Body of pancreas (tissue), 4 donors: Measurements from ENCODE around the gene DCAF8.

Experiments
- POLR2A ChIP-seq, 3 donors: fragments of 450-650 bp; IDR thresholded peaks; one replicate each; pipeline ENCODE4 v1.6.1; 2016; ENCODE audit warnings: antibody characterized with exemption in 3 of 3, mild to moderate bottlenecking in 2 of 3
- TF ChIP-seq, protein P1 (sequence below), 7 experiments: fragments of 450-650 bp in 4 of 7; fragments of 200-600 bp in 3 of 7; sonication (generic) in 3 of 7; IDR thresholded peaks; one replicate each; pipeline ENCODE4 v1.5.1; 2016 to 2019; ENCODE audit warnings: antibody characterized with exemption in 7 of 7

DNA sequence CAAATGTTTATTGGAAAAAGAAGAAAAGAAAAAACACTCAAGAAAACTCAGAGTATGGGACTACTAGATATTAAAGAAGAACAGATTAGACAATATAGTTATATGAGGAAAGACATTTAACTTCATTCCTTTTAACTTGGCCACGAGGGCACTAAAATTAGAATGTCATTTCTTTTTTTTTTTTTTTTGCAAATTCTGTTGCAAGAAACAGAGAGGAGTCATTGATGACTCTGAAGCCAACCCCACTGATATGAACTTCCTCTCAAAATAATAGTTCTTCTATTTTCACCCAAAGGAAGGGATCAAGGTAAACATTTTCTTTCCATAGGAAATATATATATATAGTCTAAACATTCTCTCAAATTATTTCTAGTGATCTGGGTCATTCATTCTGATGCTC is 47.2 kb upstream of the DCAF8 start:
- TF ChIP-seq, protein P1, sequence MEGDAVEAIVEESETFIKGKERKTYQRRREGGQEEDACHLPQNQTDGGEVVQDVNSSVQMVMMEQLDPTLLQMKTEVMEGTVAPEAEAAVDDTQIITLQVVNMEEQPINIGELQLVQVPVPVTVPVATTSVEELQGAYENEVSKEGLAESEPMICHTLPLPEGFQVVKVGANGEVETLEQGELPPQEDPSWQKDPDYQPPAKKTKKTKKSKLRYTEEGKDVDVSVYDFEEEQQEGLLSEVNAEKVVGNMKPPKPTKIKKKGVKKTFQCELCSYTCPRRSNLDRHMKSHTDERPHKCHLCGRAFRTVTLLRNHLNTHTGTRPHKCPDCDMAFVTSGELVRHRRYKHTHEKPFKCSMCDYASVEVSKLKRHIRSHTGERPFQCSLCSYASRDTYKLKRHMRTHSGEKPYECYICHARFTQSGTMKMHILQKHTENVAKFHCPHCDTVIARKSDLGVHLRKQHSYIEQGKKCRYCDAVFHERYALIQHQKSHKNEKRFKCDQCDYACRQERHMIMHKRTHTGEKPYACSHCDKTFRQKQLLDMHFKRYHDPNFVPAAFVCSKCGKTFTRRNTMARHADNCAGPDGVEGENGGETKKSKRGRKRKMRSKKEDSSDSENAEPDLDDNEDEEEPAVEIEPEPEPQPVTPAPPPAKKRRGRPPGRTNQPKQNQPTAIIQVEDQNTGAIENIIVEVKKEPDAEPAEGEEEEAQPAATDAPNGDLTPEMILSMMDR (IDR thresholded peaks at IDR 0.05), result no peak
- TF ChIP-seq POLR2A (IDR thresholded peaks at IDR 0.05), result no peak
